Lower leg skin (tissue), 4 donors: ENCODE measurements around the gene KRI1. TPM values are rescaled to one million over a fixed set of nuclear protein-coding genes. Genes with fewer than 3 reads are reported as not detected.

Source experiments
- DNase-seq, 2 donors: peaks; one replicate each; pipeline ENCODE4 v3.0.0-alpha.2; 2019; ENCODE audit warnings: low spot score in 2 of 2
- H3K4me3 ChIP-seq: fragments of 200-600 bp; sonication (generic); 2 replicates; pipeline ENCODE4 v1.5.1; 2017; ENCODE audit warnings: mild to moderate bottlenecking, low read depth; ENCODE audit not compliant: poor library complexity, severe bottlenecking
- POLR2A ChIP-seq, 2 donors: fragments of 450-650 bp; IDR thresholded peaks; one replicate each; pipeline ENCODE4 v1.6.1; 2016 to 2017; ENCODE audit warnings: antibody characterized with exemption in 2 of 2, mild to moderate bottlenecking in 1 of 2, moderate library complexity in 1 of 2
- WGBS, 2 donors: methylation state at CpG; one replicate each; pipeline ENCODE4 v1.1.5; 2018; 5-methylcytosine and 5-hydroxymethylcytosine counted together
- intact Hi-C: fragments of 100-400 bp; cut with DNase I; formaldehyde crosslinking; loops from one replicate; pipeline ENCODE4 v1.15.0; 2023; ENCODE audit warnings: low total_unique reads
- total RNA-seq, 4 donors: library from RNA; depleted of rRNA; stranded (reverse); fragments of >200 nt; gene quantifications; one replicate each; pipeline ENCODE4 v1.1.0, GENCODE V29; 2016
- TF ChIP-seq, protein P1 (sequence below), 3 donors: fragments of 450-650 bp; IDR thresholded peaks; one replicate each; pipeline ENCODE4 v1.5.1; 2016; ENCODE audit warnings: antibody characterized with exemption in 3 of 3, mild to moderate bottlenecking in 3 of 3, moderate library complexity in 2 of 3

The KRI1 gene
- total RNA-seq, 4 donors from 2014 or later, result 23.8 to 59.3 (median 29.4) TPM

DNA sequence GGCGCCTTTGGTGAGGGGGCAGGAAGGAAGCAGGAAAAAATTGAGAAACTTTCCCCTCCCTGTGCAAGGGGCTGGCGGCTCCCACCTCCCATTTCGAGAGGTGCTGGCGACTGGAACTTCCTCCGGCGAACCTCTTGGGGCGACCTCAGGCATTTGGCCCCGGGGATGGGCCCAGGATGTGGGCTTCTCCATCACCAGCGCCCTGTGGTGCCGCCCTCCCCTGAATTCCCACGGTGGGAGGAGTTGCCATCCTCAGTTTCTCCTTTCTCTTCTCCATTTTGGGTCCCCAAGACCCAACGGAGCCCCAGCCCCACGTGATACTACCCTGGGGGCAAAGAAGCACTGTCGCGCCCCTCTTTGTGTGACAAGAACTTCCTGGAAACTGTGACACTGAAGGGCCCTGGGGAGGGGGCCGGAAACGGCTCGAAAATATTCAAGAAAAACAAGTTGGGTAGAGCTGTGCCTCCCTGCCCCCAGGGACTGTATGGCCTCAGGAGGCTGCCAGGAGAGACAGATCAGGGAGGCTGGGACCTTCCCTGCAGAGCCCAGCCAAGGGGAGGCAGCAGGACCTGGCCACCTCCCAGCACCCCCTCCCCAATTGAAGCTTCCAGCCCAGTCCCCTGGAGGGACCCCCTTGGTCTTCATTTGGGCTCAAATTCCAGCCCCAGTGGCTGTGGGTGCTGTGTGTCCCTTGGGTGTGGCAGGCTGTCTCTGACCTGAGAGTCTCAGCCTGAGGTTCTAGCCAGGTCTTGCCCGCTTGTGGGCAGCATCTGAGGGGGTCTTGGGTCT is 37.5 kb upstream of the KRI1 start:
- peak overlapping the region; percentile 68 for H3K4me3 ChIP-seq
- TF ChIP-seq POLR2A (IDR thresholded peaks at IDR 0.05), result no peak
- TF ChIP-seq, protein P1, sequence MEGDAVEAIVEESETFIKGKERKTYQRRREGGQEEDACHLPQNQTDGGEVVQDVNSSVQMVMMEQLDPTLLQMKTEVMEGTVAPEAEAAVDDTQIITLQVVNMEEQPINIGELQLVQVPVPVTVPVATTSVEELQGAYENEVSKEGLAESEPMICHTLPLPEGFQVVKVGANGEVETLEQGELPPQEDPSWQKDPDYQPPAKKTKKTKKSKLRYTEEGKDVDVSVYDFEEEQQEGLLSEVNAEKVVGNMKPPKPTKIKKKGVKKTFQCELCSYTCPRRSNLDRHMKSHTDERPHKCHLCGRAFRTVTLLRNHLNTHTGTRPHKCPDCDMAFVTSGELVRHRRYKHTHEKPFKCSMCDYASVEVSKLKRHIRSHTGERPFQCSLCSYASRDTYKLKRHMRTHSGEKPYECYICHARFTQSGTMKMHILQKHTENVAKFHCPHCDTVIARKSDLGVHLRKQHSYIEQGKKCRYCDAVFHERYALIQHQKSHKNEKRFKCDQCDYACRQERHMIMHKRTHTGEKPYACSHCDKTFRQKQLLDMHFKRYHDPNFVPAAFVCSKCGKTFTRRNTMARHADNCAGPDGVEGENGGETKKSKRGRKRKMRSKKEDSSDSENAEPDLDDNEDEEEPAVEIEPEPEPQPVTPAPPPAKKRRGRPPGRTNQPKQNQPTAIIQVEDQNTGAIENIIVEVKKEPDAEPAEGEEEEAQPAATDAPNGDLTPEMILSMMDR (IDR thresholded peaks at IDR 0.05), result no peak
- peak in 1 of 2 donors; percentile 90 for DNase-seq
- intact Hi-C loops, result no loop called here
- WGBS, 2 donors, result 7% methylated on average over 18 of the region's 19 CpGs

DNA sequence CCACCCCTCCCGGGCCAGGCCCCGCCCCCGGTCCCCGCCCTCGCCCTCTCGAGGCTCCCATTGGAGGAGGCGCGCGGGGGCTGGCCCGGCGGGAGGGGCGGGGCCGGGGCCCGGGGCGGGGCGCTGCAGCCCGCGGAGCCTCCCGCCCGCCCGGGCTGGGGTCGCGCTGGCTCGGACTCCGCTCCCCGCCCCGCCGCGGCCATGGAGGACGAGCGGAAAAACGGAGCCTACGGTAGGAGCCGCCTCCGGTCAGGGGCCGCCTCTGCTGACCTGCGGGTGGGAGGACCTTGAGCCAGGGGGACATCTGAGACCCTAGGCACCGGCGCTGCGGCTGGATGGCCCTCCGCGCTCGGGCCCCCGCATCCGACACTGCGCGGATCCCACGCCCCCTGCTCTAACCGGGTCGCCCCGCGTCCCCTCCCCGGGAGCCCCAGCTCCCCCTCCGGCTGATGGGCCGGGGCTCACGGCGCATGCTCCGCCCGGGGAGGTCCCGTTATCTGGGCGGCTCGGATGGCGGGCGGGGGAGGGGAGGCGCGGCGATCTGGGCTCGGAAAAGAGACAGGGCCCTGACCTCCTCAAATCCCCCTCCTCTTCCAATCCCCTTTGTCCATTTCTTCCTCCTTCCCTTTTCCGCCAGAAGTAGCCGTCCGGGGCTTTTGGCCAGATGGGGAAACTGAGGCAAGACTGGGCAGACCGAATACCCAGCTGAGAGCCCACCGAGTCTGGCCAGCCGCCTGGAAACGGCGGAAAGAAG is 36.7 kb upstream of the KRI1 start:
- TF ChIP-seq, protein P1 (IDR thresholded peaks at IDR 0.05), result no peak
- no peak for TF ChIP-seq POLR2A (IDR thresholded peaks at IDR 0.05)
- H3K4me3 ChIP-seq, result peak overlapping the region; percentile 68
- intact Hi-C loops, result no loop called here
- peak; percentile 77 to 97 for DNase-seq
- WGBS, 2 donors, result 0 to 1% methylated on average over 32 to 35 of the region's 76 CpGs

DNA sequence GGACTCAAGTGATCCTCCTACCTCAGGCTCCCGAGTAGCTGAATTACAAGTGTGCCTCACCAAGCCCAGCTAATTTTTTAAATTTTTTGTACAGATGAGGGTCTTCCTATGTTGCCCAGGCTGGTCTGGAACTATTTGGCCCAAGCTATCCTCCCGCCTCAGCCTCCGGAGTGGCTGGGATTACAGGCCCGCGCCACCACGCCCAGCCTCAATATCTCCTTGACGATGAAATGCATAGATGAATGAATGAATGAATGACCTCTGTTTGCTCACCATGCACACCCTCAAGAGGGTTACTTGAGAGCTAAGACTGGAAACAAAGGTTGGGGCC is 36.2 kb upstream of the KRI1 start:
- no peak overlapping the region for H3K4me3 ChIP-seq
- TF ChIP-seq POLR2A (IDR thresholded peaks at IDR 0.05), result no peak
- TF ChIP-seq, protein P1 (IDR thresholded peaks at IDR 0.05), result no peak
- intact Hi-C loops, result no loop called here
- 22 to 23% methylated on average over 7 of the region's 7 CpGs for WGBS, 2 donors
- DNase-seq, result no peak

DNA sequence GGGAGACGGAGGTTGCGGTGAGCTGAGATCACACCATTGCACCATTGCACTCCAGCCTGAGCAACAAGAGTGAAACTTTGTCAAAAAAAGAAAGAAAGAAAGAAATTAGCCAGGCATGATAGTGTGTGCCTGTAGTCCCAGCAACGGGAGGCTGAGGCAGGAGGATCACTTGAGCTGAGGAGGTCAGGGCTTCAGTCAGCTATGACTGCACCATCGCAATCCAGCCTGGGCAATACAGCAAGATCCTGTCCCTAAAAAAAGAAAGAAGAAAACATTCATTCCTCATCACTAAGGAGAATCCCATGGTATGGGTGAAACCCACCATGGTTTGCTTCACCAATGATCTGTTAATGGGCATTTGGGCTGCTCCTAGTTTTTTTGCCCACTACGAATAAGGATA is 34.3 kb upstream of the KRI1 start:
- no peak for DNase-seq
- TF ChIP-seq POLR2A (IDR thresholded peaks at IDR 0.05), result no peak
- TF ChIP-seq, protein P1 (IDR thresholded peaks at IDR 0.05), result no peak
- intact Hi-C loops, result no loop called here
- WGBS, 2 donors, result 94 to 95% methylated on average over 5 of the region's 5 CpGs
- H3K4me3 ChIP-seq, result no peak overlapping the region

DNA sequence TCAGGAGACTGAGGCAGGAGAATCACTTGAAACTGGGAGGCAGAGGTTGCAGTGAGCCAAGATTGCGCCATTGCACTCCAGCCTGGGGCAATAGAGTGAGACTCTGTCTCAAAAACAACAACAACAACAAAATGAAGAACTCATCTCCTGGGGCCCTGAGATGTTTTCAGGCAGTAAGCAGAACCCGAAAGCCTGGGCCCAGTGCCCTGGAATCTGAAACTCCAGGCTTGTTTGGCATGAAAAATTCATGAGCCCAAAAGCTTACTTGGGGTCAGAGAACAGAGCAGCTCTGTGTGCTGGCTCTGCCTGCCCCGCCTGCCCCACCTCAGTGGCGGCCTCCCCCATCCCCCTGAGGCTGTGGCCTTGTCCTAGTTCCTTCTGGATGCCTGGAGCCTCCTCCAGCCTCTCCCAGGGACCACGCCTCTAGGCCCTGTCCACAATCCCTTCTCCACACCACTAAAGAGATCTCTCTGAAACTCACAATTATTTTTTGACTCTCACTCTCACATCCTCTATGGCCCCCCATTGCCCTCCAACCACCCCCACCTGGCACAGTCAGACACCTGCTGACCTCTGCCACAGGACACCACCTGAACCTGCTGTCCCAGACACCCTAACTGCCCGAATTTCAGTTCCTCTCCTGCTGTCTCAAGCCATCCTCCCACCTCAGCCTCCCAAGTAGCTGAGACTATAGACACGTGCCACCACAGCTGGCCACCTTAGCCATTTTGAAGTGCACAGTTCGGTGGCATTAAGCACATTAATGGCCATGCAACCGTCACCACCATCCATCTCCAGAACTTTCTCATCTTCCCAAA is 28.2 kb upstream of the KRI1 start:
- intact Hi-C loops, result no loop called here
- H3K4me3 ChIP-seq, result no peak overlapping the region
- TF ChIP-seq, protein P1 (IDR thresholded peaks at IDR 0.05), result no peak
- no peak for TF ChIP-seq POLR2A (IDR thresholded peaks at IDR 0.05)
- 49 to 55% methylated on average over 9 of the region's 9 CpGs for WGBS, 2 donors
- peak; percentile 56 to 93 for DNase-seq
